Panc1 (cell line): Measurements from ENCODE around the gene RHD.
"Not testable (repeated sequence)": the region's sequence is repeated elsewhere in the genome, so short reads cannot be mapped to it uniquely, and the experiment has no call there.

Experiments
- POLR2AphosphoS5 ChIP-seq: IDR thresholded peaks from 2 replicates; pipeline ENCODE4 v1.6.1; 2012; ENCODE audit warnings: mild to moderate bottlenecking, low read depth, low read length, moderate library complexity
- TF ChIP-seq, protein P1 (sequence below), 2 experiments: IDR thresholded peaks; 2 replicates each; pipeline ENCODE4 v1.6.1; 2011 to 2012; ENCODE audit warnings: low read depth in 2 of 2, control low read depth in 1 of 2, low read length in 1 of 2, mild to moderate bottlenecking in 1 of 2, moderate library complexity in 1 of 2; ENCODE audit not compliant: insufficient read depth in 1 of 2
- TF ChIP-seq, protein P2 (sequence below): fragments of 450-650 bp; IDR thresholded peaks from 2 replicates; pipeline ENCODE4 v1.5.1; 2017; ENCODE audit warnings: mild to moderate bottlenecking

DNA sequence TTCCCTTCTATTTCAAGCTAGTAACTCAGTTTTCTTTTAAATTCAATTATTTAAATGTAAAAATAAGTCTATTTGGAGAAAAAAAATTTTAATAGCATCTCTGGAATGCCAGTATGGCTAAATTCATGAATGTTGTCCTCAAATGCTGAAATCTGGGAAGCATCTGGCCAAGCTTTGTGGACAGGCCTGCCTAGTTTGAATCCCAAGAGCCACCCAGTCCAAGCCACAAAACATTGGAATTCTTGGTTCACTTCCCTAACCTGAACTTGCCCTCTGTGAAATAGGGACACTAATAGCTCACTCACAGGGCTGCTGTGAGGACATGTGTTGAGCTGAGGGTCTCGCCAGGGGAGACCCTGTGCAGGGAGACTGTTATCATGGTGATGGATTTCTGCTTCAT lies 37.2 kb downstream of the RHD start:
- not testable (repeated sequence) for TF ChIP-seq POLR2AphosphoS5
- TF ChIP-seq, protein P1, sequence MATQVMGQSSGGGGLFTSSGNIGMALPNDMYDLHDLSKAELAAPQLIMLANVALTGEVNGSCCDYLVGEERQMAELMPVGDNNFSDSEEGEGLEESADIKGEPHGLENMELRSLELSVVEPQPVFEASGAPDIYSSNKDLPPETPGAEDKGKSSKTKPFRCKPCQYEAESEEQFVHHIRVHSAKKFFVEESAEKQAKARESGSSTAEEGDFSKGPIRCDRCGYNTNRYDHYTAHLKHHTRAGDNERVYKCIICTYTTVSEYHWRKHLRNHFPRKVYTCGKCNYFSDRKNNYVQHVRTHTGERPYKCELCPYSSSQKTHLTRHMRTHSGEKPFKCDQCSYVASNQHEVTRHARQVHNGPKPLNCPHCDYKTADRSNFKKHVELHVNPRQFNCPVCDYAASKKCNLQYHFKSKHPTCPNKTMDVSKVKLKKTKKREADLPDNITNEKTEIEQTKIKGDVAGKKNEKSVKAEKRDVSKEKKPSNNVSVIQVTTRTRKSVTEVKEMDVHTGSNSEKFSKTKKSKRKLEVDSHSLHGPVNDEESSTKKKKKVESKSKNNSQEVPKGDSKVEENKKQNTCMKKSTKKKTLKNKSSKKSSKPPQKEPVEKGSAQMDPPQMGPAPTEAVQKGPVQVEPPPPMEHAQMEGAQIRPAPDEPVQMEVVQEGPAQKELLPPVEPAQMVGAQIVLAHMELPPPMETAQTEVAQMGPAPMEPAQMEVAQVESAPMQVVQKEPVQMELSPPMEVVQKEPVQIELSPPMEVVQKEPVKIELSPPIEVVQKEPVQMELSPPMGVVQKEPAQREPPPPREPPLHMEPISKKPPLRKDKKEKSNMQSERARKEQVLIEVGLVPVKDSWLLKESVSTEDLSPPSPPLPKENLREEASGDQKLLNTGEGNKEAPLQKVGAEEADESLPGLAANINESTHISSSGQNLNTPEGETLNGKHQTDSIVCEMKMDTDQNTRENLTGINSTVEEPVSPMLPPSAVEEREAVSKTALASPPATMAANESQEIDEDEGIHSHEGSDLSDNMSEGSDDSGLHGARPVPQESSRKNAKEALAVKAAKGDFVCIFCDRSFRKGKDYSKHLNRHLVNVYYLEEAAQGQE (IDR thresholded peaks at IDR 0.05; ENCODE audit: insufficient read depth in 1 of 2, low read depth in 2 of 2, low read length in 1 of 2): not testable (repeated sequence)
- TF ChIP-seq, protein P2, sequence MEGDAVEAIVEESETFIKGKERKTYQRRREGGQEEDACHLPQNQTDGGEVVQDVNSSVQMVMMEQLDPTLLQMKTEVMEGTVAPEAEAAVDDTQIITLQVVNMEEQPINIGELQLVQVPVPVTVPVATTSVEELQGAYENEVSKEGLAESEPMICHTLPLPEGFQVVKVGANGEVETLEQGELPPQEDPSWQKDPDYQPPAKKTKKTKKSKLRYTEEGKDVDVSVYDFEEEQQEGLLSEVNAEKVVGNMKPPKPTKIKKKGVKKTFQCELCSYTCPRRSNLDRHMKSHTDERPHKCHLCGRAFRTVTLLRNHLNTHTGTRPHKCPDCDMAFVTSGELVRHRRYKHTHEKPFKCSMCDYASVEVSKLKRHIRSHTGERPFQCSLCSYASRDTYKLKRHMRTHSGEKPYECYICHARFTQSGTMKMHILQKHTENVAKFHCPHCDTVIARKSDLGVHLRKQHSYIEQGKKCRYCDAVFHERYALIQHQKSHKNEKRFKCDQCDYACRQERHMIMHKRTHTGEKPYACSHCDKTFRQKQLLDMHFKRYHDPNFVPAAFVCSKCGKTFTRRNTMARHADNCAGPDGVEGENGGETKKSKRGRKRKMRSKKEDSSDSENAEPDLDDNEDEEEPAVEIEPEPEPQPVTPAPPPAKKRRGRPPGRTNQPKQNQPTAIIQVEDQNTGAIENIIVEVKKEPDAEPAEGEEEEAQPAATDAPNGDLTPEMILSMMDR: not testable (repeated sequence)
